NCI-H146 treated with DMSO at 0.1 percent for 48 hours (cell line): ENCODE data around the gene SLC38A5.
"Not testable (repeated sequence)": the region's sequence is repeated elsewhere in the genome, so short reads cannot be mapped to it uniquely, and the experiment has no call there.

Experiments used
- DNase-seq: peaks from one replicate; lab custom pipeline; 2025; ENCODE audit not compliant: unreplicated experiment; lab: John Stamatoyannopoulos, UW

SLC38A5 gene

DNA sequence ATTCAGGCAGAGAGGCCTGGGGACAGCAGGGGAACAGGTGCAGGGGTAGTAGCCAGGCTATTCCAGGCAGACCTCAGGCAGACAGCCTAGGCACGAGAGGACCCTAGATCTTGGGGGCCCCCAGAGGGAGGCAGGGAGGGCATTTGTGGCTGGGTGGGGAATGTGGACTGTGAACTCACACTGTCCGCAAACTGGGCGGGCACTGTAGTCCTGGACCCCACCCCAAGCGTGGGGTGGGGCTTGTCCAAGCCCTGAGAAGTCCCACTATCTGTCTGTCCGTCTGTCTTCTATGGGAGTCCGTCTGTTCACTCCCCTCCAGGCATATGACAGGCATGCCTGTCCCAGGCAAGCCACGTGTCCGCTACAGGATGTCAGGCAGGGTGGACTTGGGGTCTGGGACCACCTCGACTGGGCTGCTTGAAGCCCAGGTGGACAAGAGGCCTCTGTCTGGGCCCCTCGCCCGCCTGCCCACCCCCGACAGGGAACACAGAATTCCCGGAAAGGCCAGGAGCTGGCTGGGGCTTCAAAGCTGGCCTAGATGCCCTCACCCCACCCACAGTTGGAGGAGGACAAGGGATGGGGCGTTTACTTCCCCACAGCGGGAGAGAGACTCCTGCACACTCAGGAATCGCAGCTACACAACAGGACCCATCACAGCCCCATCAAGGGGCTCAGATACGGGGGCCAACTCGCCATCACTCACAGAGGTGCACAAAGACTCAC lies at the start of gene SLC38A5:
Gene SLC38A5 (minus strand): TSS at position 151 of the 723 bp plus-strand sequence. CDS start 2,336 bp downstream, outside the sequence.
- DNase-seq, result no peak

DNA sequence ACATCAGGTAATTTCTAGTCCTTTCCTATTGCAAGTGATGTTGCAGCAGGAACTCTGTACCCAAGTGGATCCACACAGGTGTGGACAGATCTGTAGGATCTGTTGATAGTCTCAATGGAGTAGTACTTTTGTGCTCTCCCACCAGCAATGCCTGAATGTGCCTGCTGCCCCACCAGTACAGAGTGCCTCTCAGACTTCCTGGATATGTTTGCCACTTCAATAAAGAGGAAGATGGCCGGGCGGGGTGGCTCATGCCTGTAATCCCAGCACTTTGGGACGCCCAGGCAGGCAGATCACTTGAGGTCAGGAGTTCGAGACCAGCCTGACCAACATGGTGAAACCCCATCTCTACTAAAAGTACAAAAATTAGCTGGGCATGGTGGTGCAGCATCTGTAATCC lies 49.4 kb upstream of the SLC38A5 start:
- DNase-seq, result not testable (repeated sequence)

- DNase-seq, result no peak
These were observed 46.9 kb upstream of the SLC38A5 start for GRCh38 chrX:48516987-48517386.

GRCh38 chrX:48516285-48516684 lies 46.2 kb upstream of the SLC38A5 start:
- no peak for DNase-seq

DNA sequence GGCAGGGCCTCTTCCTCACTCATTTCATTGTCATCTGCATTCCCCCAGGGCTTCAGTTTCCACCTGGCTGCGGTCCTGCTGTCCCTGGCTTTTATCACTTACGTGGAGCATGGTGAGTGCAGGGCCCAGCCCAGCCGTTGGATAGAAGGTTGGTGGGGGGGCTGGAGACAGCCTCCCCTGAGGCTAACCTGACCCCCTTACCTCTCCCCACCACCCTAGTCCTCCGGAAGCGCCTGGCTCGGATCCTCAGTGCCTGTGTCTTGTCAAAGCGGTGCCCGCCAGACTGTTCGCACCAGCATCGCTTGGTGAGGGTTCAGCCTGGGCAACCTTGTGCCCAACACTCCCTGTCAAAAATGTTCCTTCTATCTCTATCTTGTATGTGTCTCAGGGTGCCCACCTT lies 45.8 kb upstream of the SLC38A5 start:
- no peak for DNase-seq

- DNase-seq, result no peak
These were observed 44.9 kb upstream of the SLC38A5 start for GRCh38 chrX:48514868-48515460.

- DNase-seq, result no peak
These were observed 44.2 kb upstream of the SLC38A5 start for GRCh38 chrX:48514126-48514806.

- no peak for DNase-seq
These were observed 43.6 kb upstream of the SLC38A5 start for GRCh38 chrX:48513670-48514069.

DNA sequence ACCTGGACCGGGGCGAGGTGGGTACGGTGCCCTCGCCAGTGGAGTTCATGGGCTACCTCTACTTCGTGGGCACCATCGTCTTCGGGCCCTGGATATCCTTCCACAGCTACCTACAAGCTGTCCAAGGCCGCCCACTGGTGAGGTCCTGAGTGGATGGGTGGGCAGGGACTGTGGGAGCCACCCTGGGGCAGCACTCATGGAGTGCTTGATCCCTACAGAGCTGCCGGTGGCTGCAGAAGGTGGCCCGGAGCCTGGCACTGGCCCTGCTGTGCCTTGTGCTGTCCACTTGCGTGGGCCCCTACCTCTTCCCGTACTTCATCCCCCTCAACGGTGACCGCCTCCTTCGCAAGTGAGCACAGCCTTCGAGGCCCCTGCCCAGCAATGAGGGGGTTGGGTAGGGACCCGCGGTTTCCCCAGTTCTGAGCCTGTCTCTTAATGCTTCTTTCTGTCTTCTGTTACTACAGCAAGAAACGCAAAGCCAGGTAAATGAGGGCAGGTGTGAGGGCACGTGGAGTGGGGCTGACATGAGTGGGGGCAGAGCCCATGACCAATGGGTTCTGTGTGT lies 42.4 kb upstream of the SLC38A5 start:
- no peak for DNase-seq

DNA sequence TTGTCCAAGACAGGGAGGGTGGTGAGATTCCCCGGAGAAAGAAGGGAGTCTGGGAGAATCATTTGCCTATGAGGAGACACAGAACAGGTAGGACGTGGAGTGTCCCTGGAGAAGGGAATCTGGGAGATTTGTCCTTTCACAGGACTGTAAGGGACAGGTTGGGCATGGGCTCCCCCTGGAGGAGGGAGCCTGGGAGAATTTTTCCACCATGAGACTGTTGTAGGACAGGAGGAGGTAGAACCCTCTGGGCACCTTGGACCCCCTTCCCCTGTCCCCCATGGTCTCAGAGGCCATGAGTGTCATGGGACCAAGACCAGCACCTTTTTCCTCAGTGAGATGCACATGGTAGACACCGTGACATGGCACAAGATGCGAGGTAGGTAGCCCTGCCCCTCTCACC lies 41.5 kb upstream of the SLC38A5 start:
- DNase-seq, result no peak

DNA sequence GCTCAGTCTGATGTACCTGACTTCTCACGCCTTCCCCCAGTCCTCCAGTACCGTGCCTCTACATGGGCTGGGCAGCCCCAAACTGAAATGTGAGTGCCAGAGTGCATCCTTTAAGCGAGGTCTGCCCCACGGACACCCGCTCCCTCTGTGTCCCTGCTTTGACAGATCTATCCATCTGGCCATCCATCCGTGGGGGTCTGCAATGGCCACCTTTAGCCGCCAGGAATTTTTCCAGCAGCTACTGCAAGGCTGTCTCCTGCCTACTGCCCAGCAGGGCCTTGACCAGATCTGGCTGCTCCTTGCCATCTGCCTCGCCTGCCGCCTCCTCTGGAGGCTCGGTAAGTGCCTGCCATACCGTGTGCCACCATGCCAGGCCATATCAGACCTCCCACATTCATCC lies 39.6 kb upstream of the SLC38A5 start:
- DNase-seq, result no peak

DNA sequence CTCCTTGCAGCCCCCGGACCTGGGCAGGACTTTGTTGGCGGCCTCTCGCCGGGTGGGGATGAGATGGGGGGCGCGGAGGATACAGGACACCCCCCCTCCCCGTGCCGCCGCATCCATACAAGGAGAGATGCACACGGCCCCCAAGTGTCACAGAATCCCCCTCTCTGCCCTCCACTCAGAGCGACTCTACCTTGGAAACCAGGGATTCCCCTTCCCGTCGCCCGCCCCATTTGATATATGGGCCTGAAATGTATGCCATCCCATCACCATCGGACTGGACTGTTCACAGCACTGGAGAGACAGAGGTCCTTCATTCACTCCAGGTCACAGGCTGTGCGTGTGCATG lies 39.2 kb upstream of the SLC38A5 start:
- DNase-seq, result no peak

GRCh38 chrX:48508400-48509244 lies 38.6 kb upstream of the SLC38A5 start, which contains the start of gene PORCN:
TSS of gene PORCN (plus strand) at chrX:48508992. CDS start at chrX:48509821, 829 bp downstream.
- peak; percentile 39 for DNase-seq

DNA sequence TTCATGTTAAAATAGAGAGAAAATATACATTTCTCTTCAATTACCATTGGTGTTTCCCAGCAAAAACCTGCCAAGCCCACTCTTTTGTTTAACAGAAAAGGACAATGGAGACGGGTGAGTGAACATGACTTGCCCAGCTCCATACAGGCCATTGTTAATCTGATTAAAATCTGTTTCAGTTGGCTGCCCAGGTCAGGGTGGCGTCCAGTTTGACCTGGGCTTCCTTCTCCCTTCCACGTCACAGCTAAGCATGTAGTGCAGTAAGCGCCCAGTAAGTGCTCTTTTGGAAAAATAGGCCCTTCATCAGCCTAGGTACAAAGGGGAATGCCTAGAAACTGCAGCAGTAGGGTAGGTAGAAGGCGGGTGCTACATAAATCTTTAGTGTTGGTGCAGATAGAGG lies 37.2 kb upstream of the SLC38A5 start:
- DNase-seq, result no peak

DNA sequence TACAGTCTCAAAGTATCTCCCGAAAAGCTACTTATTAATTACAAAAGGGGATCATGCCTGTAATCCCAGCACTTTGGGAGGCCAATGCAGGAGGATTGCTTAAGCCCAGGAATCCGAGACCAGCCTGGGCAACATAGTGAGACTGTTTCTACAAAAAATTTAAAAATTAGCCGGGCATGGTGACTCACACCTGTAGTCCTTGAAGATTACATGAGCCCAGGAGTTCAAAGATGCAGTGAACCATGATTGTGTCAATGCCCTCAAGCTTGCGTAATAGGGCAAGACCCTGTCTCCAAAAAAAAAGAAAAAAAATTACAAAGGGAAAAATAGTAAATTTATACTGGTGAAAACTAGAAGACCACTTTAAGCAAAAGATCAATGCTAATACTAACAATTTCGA lies 35.4 kb upstream of the SLC38A5 start:
- no peak for DNase-seq

DNA sequence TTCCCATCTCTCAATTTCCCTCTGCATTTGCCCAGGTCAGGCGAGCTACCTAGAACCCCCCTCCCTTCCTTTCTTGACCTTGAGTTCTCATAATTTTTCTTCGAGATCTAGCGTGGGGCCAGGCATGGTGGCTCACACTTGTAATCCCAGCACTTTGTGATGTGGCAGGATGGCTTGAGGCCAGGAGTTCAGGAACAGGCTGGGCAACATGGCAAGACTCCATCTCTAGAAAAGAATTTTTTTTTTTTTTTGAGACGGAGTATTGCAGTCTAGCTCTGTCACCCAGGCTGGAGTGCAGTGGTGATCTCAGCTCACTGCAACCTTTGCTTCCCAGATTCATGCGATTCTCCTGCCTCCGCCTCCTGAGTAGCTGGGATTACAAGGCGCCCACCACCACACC lies 34.2 kb upstream of the SLC38A5 start:
- DNase-seq, result no peak

DNA sequence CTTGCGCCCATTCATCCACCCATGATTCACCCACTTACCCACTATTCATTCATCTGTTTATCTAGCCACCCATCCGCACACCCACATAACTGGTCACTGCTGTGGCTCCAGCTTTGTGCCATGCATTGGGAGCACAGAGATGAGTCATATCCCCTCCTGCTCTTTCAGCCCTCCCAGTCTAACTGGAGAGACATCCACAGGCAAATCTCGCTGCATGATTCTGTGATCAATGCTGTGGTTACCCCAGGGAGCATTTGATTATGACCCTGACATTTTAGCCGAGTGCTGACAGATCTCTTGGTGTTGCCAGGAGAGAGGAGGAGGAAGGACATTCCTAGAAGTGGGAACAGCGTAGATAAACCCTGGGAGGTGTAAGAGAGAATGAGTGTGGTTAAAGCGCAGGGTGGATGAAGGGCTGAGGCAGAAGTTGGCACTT lies 28.3 kb upstream of the SLC38A5 start:
- DNase-seq, result no peak

- no peak for DNase-seq
These were observed 27.8 kb upstream of the SLC38A5 start for GRCh38 chrX:48497871-48498270.

DNA sequence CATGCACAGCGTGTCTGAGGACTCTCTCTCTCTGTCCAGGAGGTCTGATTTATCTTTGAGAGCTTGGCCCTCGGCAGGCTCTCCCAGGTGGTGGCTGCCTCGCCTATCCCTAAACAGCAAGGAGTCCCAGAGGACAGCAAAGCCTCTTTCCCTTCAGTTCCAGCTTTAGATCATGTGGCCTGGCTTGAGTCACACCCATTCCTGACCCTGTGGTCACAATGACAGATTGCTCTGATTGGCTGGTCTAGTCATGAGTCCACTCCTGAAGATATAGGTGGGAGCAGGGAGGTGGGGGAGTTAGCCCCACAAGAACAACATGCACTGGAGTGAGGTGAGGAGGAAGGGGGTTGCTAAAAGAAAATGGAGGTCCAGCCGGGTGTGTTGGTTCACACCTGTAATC lies 26.6 kb upstream of the SLC38A5 start:
- DNase-seq, result no peak

DNA sequence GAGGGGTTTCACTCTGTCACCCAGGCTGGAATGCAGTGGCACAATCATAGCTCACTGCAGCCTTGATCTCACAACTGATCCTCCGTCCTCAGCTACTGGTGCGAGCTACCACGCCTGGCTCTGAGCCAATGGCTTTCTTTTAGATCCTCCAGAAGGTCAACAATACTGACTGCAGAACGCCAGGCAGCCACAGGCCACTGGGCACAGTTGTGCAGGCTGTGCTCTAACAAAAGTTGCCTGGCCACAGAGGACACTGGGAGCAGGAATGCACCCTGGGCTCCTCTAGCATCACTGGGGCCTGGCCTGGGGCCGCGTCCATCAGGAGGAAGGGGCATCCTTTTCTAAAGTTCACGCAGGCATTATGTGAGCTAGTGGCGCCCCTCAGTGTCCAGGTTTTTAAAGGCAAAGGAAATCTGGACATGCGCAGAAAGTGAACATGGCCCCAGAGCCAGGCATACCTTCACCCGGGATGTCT lies 23.9 kb upstream of the SLC38A5 start:
- DNase-seq, result no peak
